D721Med (cell line): Measurements from ENCODE around the gene ARFIP1.

Experiments used
- DNase-seq: peaks from one replicate; pipeline ENCODE4 v3.0.0; 2011; ENCODE audit warnings: low spot score; ENCODE audit not compliant: insufficient read length
- FAIRE-seq: peaks from 2 replicates; lab custom pipeline; 2011; peaks lifted over from hg19 to GRCh38; lab: Jason Lieb, UNC
- CTCF ChIP-seq: IDR thresholded peaks from 2 replicates; pipeline ENCODE4 v1.5.1; 2012; ENCODE audit warnings: mild to moderate bottlenecking, control low read depth; ENCODE audit not compliant: insufficient read depth; ENCODE audit errors: missing control alignments

The ARFIP1 gene

GRCh38 chr4:152942346-152942745 is 162.6 kb downstream of the ARFIP1 start:
- no peak for TF ChIP-seq CTCF
- DNase-seq, result no peak
- no peak for FAIRE-seq

- FAIRE-seq, result no peak
- no peak for DNase-seq
- no peak for TF ChIP-seq CTCF
Observed at GRCh38 chr4:152943672-152944071, 163.9 kb downstream of the ARFIP1 start.

GRCh38 chr4:152944666-152945320 is 165.0 kb downstream of the ARFIP1 start:
- DNase-seq (no peak), FAIRE-seq (no peak)
- no peak for TF ChIP-seq CTCF

- no peak for DNase-seq
- no peak for FAIRE-seq
- no peak for TF ChIP-seq CTCF
Observed at GRCh38 chr4:152945639-152946038, 165.9 kb downstream of the ARFIP1 start.

GRCh38 chr4:152946446-152946845 is 166.7 kb downstream of the ARFIP1 start:
- no peak for TF ChIP-seq CTCF
- FAIRE-seq, result no peak
- DNase-seq, result no peak

- no peak for TF ChIP-seq CTCF
- FAIRE-seq (no peak), DNase-seq (no peak)
Observed at GRCh38 chr4:152947311-152947710, 167.6 kb downstream of the ARFIP1 start.

- DNase-seq, result no peak
- no peak for TF ChIP-seq CTCF
- FAIRE-seq, result no peak
Observed at GRCh38 chr4:152949930-152950329, 170.2 kb downstream of the ARFIP1 start.
